GM19397 (cell line): ENCODE measurements around the gene HSD17B2.

ENCODE experiments used
- ATAC-seq: cut with Tn5 transposase; IDR thresholded peaks from one replicate; pipeline ENCODE4 v1.9.1; 2021; ENCODE audit warnings: mild to moderate bottlenecking, moderate library complexity; ENCODE audit not compliant: unreplicated experiment

The HSD17B2 gene

GRCh38 chr16:82047374-82047773 is 12.3 kb downstream of the HSD17B2 start:
- no peak for ATAC-seq

GRCh38 chr16:82047787-82048186 is 12.7 kb downstream of the HSD17B2 start:
- no peak for ATAC-seq

GRCh38 chr16:82049484-82049883 is 14.4 kb downstream of the HSD17B2 start:
- ATAC-seq = no peak

GRCh38 chr16:82050506-82050905 is 15.5 kb downstream of the HSD17B2 start:
- no peak for ATAC-seq

- no peak for ATAC-seq
These were observed 15.9 kb downstream of the HSD17B2 start for GRCh38 chr16:82050909-82051357.

GRCh38 chr16:82051656-82052055 is 16.6 kb downstream of the HSD17B2 start:
- no peak for ATAC-seq

GRCh38 chr16:82055117-82055516 is 20.1 kb downstream of the HSD17B2 start:
- ATAC-seq = no peak

- no peak for ATAC-seq
These were observed 20.9 kb downstream of the HSD17B2 start for GRCh38 chr16:82055728-82056549.

GRCh38 chr16:82056550-82056896 is 21.5 kb downstream of the HSD17B2 start:
- no peak for ATAC-seq

GRCh38 chr16:82059161-82059982 is 24.3 kb downstream of the HSD17B2 start:
- ATAC-seq = no peak

- no peak for ATAC-seq
These were observed 24.9 kb downstream of the HSD17B2 start for GRCh38 chr16:82059983-82060421.

GRCh38 chr16:82061861-82062525 is 26.9 kb downstream of the HSD17B2 start:
- ATAC-seq = no peak

- ATAC-seq = no peak
These were observed 27.6 kb downstream of the HSD17B2 start for GRCh38 chr16:82062645-82063058.

- ATAC-seq = no peak
These were observed 28.5 kb downstream of the HSD17B2 start for GRCh38 chr16:82063456-82064082.

GRCh38 chr16:82067042-82067803 is 32.2 kb downstream of the HSD17B2 start:
- ATAC-seq = no peak

- no peak for ATAC-seq
These were observed 32.8 kb downstream of the HSD17B2 start for GRCh38 chr16:82067804-82068325.

GRCh38 chr16:82070656-82071369 is 35.8 kb downstream of the HSD17B2 start:
- no peak for ATAC-seq

GRCh38 chr16:82071421-82071820 is 36.4 kb downstream of the HSD17B2 start:
- ATAC-seq = no peak

GRCh38 chr16:82072313-82072712 is 37.3 kb downstream of the HSD17B2 start:
- no peak for ATAC-seq
